Activated T-cell treated with anti-CD3 and anti-CD28 coated beads for 1 hour (primary cell): ENCODE measurements around the gene APELA.
"Not testable (repeated sequence)": the region's sequence is repeated elsewhere in the genome, so short reads cannot be mapped to it uniquely, and the experiment has no call there.

Experiments
- DNase-seq: peaks from one replicate; pipeline ENCODE4 v3.0.0-alpha.2; 2020; ENCODE audit warnings: low read depth

Gene APELA

DNA sequence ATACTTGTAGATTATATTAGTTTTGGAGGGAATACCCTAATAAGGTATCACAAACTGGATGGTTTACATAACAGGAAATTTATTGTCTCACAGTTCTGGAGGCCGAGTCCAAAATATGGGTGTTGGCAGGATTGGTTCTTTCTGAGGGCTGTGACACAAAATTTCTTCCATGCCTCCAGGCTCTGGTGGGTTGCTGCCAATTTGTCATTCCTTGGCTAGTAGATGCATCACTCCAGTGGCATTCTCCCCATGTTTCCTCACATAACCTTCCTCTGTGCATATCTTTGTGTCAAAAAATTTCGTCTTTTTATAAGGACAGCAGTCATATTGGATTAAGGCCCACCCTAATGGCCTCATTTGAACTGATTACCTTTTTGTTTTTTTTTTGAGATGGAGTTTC, 49.3 kb downstream of the APELA start:
- DNase-seq = no peak

GRCh38 chr4:164927101-164927500, 50.1 kb downstream of the APELA start:
- not testable (repeated sequence) for DNase-seq

DNA sequence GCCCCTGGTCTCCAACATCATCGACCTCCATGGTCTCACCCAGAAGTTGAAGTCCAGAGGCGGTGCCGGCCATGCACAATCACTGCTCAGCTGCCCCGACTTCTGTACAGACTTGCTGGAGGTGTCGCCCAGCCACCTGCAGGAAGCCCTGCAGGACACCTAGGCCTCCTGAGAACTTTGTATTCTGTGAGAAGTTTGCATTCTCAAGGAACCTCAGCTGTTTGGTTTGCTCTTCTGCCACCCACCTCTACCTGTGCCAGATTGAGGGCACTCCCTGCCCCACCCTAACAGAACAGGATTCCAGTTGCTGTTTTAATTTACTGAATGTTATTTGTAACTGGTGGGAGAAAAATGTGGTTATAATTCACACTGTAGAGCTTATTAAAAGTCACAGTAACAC, 53.7 kb downstream of the APELA start:
- DNase-seq = no peak

GRCh38 chr4:164931551-164932324, 54.8 kb downstream of the APELA start:
- no peak for DNase-seq

- no peak for DNase-seq
Observed at GRCh38 chr4:164933244-164933643, 56.3 kb downstream of the APELA start.

DNA sequence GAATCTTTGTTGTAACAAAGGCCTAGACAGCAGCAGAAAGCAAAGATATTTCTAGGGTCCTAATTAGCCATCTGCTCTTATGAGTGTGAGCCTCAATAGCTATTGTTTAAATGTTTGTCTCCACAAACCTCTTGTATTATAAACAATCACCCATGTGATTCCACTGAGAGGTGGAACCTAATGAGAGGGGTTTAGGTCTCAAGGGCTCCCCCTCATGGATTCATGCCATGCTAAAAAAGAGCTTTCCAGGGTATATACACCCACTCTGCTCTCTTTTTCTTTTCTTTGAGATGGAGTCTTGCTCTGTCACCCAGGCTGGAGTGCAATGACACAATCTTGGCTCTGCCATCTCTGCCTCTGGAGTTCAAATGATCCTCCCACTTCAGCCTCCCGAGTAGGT, 58.4 kb downstream of the APELA start:
- no peak for DNase-seq

GRCh38 chr4:164935865-164936606, 59.1 kb downstream of the APELA start:
- DNase-seq = not testable (repeated sequence)

DNA sequence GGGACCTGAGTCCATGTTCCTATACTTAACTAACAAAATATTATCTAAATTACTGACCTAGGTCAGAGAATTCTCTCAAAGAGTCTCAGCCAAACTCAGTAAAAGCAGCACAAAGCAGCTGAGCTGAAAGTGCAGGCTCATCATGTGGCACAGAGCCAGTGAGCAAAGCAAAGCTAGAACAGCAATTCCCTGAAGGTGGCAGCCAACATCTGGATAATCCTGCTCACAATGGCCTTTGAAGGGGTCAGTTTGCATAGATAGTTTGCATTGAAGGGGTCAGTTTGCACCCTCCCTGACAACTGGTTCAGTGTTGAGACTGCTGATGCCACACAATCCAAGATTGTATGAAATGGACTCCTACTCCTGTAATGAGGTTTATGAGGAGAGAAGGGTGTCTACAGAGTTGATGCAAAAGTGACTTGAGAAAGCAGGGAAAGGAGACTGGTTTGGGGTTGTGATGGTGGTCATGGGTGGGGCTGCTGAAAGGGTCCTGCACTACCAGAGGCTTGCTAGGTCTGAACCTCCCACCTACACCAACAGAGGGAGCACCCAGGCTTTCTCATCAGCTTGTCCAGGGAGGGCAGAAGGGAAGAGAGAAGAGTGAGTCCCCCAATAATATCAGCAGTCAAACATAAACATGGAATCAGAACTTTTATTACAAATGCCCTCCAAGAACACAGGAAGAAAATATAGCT, 60.7 kb downstream of the APELA start:
- no peak for DNase-seq

- no peak for DNase-seq
Observed at GRCh38 chr4:164943192-164943591, 66.2 kb downstream of the APELA start.

GRCh38 chr4:164945146-164945545, 68.2 kb downstream of the APELA start:
- DNase-seq = no peak

DNA sequence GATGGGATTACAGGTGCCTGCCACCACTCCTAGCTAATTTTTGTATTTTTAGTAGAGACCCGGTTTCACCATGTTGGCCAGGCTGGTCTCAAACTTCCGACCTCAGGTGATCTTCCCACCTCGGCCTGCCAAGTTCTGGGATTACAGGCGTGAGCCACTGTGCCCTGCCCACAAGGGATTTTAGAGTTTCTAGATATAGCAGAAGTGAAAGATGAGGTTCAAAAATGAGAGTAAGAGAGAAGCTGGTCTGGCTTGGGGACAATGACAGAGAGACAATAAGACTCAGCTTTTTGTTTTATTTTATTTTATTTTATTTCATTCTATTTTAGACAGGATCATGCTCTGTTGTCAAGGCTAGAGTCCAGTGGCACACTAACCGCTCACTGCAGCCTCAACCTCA, 69.8 kb downstream of the APELA start:
- no peak for DNase-seq
